ENCODE data around the gene A2M. TPM values are rescaled to one million over a fixed set of nuclear protein-coding genes. Genes with fewer than 3 reads are reported as not detected.

The A2M gene
- total and polyA plus RNA-seq, 2 of the 8 experiments (the other 6 are each of a cell fraction or from before 2014, with no cell fraction given) = 0.15 TPM; not detected in 1

GRCh38 chr12:9064201-9064814 lies 51.4 kb downstream of the A2M start (continued):
- TF ChIP-seq E2F6 (IDR thresholded peaks at IDR 0.05) = peak; percentile 33; the same call in 1 of the 2 replicates
- TF ChIP-seq SAP30 (IDR thresholded peaks at IDR 0.05; ENCODE audit: insufficient read depth, insufficient replicate concordance, low read length) = no peak
- TF ChIP-seq RXRA (IDR thresholded peaks at IDR 0.05; ENCODE audit: insufficient read depth, low read depth, low read length) = no peak
- TF ChIP-seq KDM1A (IDR thresholded peaks at IDR 0.05; ENCODE audit: borderline replicate concordance, low read length) = no peak
- TF ChIP-seq KDM5A (IDR thresholded peaks at IDR 0.05; ENCODE audit: low read length) = no peak
- no peak for TF ChIP-seq KDM4A (IDR thresholded peaks at IDR 0.05; ENCODE audit: low read depth, low read length, severe bottlenecking)
- no peak; the same call in 1 of the 2 replicates for TF ChIP-seq POLR2AphosphoS5 (IDR thresholded peaks at IDR 0.05; ENCODE audit: low read depth, low read length)
- no peak for TF ChIP-seq CHD2 (IDR thresholded peaks at IDR 0.05; ENCODE audit: low read length)
- no peak; a peak in 1 of 3 replicates for TF ChIP-seq POLR2A (IDR thresholded peaks at IDR 0.05; ENCODE audit: control extremely low read depth in 1 of 2, low read depth in 2 of 2, low read length in 2 of 2)
- TF ChIP-seq BRCA1 (IDR thresholded peaks at IDR 0.05; ENCODE audit: low read depth, low read length) = no peak
- TF ChIP-seq RNF2 (IDR thresholded peaks at IDR 0.05; ENCODE audit: borderline replicate concordance, low read depth, low read length, missing control alignments, poor library complexity, severe bottlenecking) = no peak
- TF ChIP-seq TBP (IDR thresholded peaks at IDR 0.05; ENCODE audit: low read depth, low read length) = peak; percentile 40; the same call in 1 of the 2 replicates
- TF ChIP-seq HDAC2 (IDR thresholded peaks at IDR 0.05; ENCODE audit: borderline replicate concordance in 1 of 2, low read depth in 2 of 2, low read length in 2 of 2) = no peak; a peak in 1 of 4 replicates
- TF ChIP-seq FOSL1 (IDR thresholded peaks at IDR 0.05; ENCODE audit: insufficient read depth, low read depth, low read length) = no peak
- TF ChIP-seq, protein P1, sequence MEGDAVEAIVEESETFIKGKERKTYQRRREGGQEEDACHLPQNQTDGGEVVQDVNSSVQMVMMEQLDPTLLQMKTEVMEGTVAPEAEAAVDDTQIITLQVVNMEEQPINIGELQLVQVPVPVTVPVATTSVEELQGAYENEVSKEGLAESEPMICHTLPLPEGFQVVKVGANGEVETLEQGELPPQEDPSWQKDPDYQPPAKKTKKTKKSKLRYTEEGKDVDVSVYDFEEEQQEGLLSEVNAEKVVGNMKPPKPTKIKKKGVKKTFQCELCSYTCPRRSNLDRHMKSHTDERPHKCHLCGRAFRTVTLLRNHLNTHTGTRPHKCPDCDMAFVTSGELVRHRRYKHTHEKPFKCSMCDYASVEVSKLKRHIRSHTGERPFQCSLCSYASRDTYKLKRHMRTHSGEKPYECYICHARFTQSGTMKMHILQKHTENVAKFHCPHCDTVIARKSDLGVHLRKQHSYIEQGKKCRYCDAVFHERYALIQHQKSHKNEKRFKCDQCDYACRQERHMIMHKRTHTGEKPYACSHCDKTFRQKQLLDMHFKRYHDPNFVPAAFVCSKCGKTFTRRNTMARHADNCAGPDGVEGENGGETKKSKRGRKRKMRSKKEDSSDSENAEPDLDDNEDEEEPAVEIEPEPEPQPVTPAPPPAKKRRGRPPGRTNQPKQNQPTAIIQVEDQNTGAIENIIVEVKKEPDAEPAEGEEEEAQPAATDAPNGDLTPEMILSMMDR (IDR thresholded peaks at IDR 0.05; ENCODE audit: control extremely low read depth in 1 of 3, insufficient read depth in 1 of 3, low read depth in 1 of 3, low read length in 3 of 3) = peak; percentile 43 to 54 (median 48)
- peak; percentile 66; the same call in 1 of the 2 replicates for TF ChIP-seq PHF8 (conservative IDR thresholded peaks at IDR 0.05; ENCODE audit: low read depth, low read length)
- no peak; the same call in 1 of the 2 replicates for TF ChIP-seq CREB1 (IDR thresholded peaks at IDR 0.05)
- TF ChIP-seq HDAC6 (IDR thresholded peaks at IDR 0.05; ENCODE audit: low read depth, low read length) = no peak
- TF ChIP-seq TAF7 (optimal IDR thresholded peaks at IDR 0.05; ENCODE audit: borderline replicate concordance, low read depth, low read length) = peak; percentile 71
- TF ChIP-seq CHD1 (IDR thresholded peaks at IDR 0.05; ENCODE audit: low read depth, low read length) = no peak
- no peak for TF ChIP-seq JUN (IDR thresholded peaks at IDR 0.05; ENCODE audit: low read depth, low read length)

Measured in H1 (cell line).